Ureter (tissue), 1 donor: ENCODE data around the gene FGFRL1. TPM values are rescaled to one million over a fixed set of nuclear protein-coding genes. Genes with fewer than 3 reads are reported as not detected.
A peak's percentile ranks its signal among the peaks of the same experiment; 100 is the strongest.
"Not testable (repeated sequence)": the region's sequence is repeated elsewhere in the genome, so short reads cannot be mapped to it uniquely, and the experiment has no call there.

Experiments used
- DNase-seq: peaks from one replicate; pipeline ENCODE4 v3.0.0-alpha.2; 2020; ENCODE audit warnings: low spot score
- total RNA-seq: library from RNA; stranded (reverse); gene quantifications from one replicate; pipeline ENCODE4 v1.2.4, GENCODE V29; 2023
- donor health status: DM: yes; HTN: yes; CAD: no.

Gene FGFRL1
- total RNA-seq, 1 donor from 2014 or later: 13.0 TPM

DNA sequence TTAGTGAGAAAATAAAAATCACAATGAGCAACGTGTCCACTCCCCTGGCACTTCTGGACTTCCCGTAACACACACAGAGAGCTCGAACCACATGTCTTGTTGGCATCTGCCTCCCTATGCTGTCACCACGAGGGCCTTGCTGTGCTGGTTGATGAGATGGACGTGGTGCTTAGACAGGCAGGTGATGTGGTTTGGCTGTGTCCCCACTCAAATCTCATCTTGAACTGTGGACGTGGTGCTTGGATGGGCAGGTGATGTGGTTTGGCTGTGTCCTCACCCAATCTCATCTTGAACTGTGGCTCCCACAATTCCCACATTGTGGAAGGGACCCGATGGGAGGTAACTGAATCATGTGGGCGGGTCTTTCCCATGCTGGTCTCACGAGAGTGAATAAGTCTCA is 40.0 kb downstream of the FGFRL1 start:
- no peak for DNase-seq

- no peak for DNase-seq
These were observed 40.8 kb downstream of the FGFRL1 start for GRCh38 chr4:1052231-1052671.

DNA sequence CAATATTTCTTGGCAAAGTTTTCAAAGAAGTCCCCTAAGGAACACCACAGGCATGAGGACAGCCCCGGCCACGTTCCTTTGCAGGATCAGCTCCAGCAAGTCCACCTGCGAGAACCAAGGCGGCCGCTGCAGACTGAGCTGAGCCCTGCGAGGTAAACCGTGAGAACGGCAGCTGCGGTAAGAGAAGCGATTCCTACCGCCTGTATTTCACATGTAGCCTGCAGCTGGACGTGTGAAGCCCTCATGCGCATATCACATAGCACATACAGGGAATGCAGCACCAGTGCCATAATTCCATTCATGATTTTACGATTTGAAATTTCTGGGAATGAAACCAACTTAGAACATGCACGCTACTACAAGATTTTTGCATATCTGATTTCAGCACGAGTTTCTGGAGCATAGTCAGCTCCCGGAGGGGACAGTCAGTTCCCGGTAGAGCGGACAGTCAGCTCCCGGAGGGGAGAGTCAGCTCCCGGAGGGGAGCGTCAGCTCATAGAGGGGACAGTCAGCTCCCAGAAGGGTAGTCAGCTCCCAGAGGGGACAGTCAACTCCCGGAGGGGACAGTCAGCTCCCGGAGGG is 41.7 kb downstream of the FGFRL1 start:
- peak; percentile 51 for DNase-seq

DNA sequence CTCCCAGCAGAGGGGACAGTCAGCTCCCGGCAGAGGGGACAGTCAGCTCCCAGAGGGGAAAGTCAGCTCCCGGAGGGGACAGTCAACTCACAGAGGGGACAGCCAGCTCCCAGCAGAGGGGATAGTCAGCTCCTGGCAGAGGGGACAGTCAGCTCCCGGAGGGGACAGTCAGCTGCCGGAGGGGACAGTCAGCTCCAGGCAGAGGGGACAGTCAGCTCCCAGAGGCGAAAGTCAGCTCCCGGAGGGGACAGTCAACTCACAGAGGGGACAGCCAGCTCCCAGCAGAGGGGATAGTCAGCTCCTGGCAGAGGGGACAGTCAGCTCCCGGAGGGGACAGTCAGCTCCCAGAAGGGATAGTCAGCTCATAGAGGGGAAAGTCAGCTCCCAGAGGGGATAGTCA is 42.5 kb downstream of the FGFRL1 start:
- not testable (repeated sequence) for DNase-seq

- not testable (repeated sequence) for DNase-seq
These were observed 43.3 kb downstream of the FGFRL1 start for GRCh38 chr4:1054696-1055242.

GRCh38 chr4:1055243-1055701 is 43.8 kb downstream of the FGFRL1 start:
- not testable (repeated sequence) for DNase-seq

DNA sequence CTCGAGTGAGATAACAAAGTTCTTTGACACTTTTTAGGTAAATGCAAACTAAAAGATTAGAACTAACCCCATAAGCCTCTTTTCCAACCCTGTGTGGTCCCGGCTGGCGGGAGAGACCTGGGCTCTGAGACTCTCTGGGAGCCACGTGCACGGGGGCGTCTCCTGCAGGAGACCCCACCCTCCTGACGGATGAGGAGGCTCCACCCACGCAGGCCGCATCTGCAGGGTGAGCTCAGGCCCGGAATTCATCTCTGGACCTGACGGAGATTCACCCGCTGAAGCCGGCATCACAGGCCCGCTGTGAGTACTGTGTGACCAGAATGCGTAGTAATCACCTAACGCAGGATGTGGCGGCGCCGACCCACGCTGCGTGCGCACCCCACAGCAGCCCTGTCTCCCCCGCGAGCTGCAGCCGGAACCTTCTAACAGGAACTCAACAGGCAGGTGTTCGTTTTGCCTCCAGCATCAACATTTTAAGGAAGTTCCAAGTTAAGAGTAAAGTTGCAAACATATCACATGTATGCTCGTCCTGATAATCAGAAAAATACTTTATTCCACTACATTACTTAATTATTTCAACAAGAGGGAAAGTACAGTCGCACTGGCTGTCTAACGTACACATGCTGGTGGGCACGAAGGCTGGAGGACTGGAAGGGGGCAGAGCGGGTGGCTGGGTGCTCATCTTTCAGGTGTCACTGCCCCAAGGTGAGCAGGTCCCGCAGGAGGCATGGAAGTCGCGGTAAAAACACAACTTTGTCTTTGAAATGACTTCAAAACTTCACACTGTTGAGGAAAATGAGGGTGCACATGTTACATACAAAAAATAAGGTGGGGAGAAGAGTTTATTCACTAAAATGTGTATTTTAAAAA is 44.5 kb downstream of the FGFRL1 start:
- peak; percentile 56 for DNase-seq

- DNase-seq: no peak
These were observed 45.4 kb downstream of the FGFRL1 start for GRCh38 chr4:1056671-1057402.

DNA sequence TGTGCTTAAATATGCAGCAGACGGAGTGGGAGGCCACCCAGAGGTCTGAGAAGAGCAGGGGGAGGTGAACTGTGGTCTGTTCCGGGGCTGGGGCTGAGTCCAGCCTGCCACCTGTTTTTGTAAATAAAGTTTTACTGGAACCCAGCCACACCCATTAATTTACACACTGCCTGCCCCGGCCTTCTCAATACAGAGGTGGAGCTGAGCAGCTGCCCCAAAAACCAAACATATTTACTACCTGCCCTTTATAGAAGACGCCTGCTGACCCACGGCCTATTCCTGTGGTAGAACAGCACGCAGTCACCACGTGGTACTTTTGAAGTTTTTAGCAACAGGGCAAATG is 45.9 kb downstream of the FGFRL1 start:
- no peak for DNase-seq

DNA sequence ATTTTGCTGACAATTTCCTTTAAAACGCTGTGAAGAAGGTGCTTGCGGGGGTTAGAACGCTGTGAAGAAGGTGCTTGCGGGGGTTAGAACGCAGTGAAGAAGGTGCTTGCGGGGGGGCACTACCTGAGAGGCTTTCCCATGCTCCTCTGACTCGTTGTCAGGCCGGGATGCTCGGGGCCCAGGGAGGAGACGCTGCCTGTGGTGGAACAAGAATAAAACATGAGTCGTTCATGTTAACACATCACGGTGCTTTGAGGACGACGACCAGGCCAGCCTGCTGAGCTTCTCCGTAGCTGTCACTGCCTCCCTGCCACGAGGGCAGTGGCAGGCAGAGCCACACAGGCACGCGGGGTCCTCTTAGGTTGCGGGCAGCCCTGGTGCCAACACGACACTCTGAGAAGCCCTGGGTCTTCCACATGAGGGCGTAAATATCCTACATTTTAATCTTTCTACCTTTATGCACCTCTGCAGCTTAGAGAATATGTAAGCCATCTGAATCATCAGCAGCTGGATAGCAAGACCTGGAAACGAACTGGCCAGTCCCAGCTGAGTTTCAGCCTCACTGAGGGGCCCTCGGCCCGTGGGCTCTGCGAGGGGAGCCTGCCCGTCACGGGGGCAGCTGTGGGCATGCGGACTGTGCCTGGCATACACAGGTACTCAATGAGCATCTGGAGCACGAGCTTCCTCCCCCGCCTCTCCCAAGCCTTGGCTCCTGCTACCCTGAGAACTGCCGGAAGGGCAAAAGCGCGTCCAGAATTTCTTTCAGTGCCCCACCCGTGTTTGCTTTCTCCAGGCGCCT is 47.0 kb downstream of the FGFRL1 start:
- DNase-seq: no peak

DNA sequence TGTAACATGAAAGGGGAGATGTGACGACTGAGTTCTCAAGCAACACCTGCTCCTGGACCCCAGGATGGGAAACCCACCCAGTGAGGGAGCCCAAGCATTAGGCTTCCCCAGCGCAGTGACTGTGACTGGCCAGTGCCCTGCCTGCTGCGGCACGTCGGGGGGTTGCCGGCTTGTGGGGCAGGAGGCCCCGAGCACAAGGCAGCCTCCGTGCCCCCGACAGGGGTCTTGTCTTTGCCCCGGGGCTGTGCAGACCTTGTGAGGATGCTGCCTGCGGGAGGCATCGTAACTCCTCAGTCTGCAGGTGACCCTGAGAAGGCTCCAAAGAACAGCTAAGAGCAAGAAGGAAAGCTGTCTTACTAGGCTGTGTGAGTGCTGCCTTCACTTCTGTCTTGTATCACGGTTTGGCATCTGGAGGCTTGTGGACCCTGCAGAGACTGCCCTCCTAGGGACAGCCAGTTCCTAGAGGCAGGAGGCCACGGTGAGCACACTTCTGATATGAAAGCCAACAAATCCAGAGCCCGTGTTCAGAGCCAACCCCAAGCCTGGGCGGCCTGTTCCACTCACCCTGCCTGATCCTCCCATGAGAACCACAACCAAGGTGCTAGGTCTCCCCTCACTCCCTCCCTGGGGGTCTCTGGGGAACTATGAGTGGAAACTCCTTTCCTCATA is 47.7 kb downstream of the FGFRL1 start:
- DNase-seq: no peak

GRCh38 chr4:1060121-1060520 is 48.7 kb downstream of the FGFRL1 start:
- no peak for DNase-seq

GRCh38 chr4:1060621-1061020 is 49.2 kb downstream of the FGFRL1 start:
- no peak for DNase-seq

GRCh38 chr4:1061056-1061700 is 49.8 kb downstream of the FGFRL1 start:
- DNase-seq: no peak

GRCh38 chr4:1061760-1062159 is 50.3 kb downstream of the FGFRL1 start:
- no peak for DNase-seq

DNA sequence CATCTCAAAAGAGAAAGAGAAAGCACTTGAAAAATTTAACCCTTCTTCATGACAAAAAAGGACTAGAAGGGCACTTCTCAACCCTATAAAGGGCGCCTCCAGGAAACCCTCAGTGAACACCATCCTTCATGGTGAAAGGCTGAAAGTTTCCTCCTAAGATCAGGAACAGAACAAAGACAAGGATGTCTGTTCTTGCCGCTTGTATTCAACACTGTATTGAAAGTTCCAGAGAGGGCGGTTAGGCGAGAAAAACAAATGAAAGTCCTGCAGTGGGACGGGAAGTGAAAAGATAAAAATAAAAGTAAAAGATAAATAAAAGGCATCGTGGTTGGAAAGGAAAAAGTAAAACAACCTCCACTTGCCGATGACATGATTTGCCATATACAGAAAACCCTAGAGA is 51.0 kb downstream of the FGFRL1 start:
- DNase-seq: no peak

- no peak for DNase-seq
These were observed 54.3 kb downstream of the FGFRL1 start for GRCh38 chr4:1065732-1066131.

GRCh38 chr4:1069394-1069793 is 58.0 kb downstream of the FGFRL1 start:
- no peak for DNase-seq

GRCh38 chr4:1072830-1073446 is 61.5 kb downstream of the FGFRL1 start:
- no peak for DNase-seq

- DNase-seq: no peak
These were observed 62.7 kb downstream of the FGFRL1 start for GRCh38 chr4:1074077-1074476.
